GM12864 (cell line): ENCODE data around the gene MRPL51.
"Not testable (repeated sequence)": the region's sequence is repeated elsewhere in the genome, so short reads cannot be mapped to it uniquely, and the experiment has no call there.

Source experiments
- DNase-seq: peaks from one replicate; pipeline ENCODE4 v3.0.0-alpha.2; 2011; ENCODE audit warnings: low read depth
- H3K4me3 ChIP-seq: 2 replicates; pipeline ENCODE4 v1.5.1; 2011; ENCODE audit warnings: mild to moderate bottlenecking, low read depth, low read length, control low read depth
- TF ChIP-seq, protein P1 (sequence below): IDR thresholded peaks from 2 replicates; pipeline ENCODE4 v1.5.1; 2011; ENCODE audit warnings: low read depth, mild to moderate bottlenecking, moderate library complexity, low read length, control low read depth, inconsistent platforms; ENCODE audit errors: missing control alignments

Gene MRPL51

DNA sequence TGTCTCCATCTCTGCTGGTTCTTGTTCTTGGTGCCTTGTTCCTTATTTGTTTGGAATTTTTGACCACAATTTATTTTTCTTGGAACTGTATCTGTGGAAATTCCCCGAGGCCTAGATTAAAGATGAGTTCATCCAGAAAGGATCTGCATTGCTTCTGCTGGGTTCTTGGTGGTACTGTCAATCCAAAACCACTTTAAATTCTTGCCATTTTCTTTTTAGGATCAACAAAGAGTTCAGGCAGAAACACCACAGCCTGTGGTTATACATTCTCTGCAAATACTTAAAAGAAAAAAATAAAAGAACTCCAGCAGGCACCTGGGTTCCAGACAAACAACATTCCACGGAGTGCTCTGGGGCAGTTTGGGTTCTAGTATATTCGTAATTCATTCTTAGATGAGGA, 16.6 kb downstream of the MRPL51 start:
- TF ChIP-seq, protein P1, sequence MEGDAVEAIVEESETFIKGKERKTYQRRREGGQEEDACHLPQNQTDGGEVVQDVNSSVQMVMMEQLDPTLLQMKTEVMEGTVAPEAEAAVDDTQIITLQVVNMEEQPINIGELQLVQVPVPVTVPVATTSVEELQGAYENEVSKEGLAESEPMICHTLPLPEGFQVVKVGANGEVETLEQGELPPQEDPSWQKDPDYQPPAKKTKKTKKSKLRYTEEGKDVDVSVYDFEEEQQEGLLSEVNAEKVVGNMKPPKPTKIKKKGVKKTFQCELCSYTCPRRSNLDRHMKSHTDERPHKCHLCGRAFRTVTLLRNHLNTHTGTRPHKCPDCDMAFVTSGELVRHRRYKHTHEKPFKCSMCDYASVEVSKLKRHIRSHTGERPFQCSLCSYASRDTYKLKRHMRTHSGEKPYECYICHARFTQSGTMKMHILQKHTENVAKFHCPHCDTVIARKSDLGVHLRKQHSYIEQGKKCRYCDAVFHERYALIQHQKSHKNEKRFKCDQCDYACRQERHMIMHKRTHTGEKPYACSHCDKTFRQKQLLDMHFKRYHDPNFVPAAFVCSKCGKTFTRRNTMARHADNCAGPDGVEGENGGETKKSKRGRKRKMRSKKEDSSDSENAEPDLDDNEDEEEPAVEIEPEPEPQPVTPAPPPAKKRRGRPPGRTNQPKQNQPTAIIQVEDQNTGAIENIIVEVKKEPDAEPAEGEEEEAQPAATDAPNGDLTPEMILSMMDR, result no peak
- no peak for DNase-seq
- H3K4me3 ChIP-seq, result no peak overlapping the region

DNA sequence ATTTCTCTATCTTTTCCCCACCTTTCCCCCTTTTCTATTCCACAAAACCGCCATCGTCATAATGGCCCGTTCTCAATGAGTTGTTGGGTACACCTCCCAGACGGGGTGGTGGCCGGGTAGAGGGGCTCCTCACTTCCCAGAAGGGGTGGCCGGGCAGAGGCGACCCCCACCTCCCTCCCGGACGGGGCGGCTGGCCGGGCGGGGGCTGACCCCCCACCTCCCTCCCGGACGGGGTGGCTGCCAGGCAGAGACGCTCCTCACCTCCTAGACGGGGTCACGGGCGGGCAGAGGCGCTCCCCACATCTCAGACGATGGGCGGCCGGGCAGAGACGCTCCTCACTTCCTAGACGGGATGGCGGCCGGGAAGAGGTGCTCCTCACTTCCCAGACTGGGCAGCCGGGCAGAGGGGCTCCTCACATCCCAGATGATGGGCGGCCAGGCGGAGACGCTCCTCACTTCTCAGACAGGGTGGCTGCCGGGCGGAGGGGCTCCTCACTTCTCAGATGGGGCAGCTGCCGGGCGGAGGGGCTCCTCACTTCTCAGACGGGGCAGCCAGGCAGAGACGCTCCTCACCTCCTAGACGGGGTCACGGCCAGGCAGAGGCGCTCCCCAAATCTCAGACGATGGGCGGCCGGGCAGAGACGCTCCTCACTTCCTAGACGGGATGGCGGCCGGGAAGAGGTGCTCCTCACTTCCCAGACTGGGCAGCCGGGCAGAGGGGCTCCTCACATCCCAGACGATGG, 17.7 kb downstream of the MRPL51 start:
- not testable (repeated sequence) for H3K4me3 ChIP-seq, DNase-seq

DNA sequence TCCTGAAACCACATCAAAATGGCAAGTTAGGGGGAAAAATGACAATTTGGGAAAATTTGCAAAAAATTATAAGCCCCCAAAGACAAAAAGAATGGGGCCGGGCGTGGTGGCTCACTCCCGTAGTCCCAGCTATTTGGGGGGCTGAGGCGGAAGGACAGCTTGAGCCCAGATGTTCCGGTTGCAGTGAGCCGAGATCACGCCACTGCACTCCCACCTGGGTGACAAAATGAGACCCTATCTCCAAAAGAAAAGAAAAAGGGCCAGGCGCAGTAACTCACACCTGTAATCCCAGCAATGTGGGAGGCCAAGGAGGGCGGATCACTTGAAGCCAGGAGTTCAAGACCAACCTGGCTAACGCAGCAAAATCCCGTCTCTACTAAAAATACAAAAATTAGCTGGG, 20.6 kb downstream of the MRPL51 start:
- TF ChIP-seq, protein P1, result no peak
- no peak overlapping the region for H3K4me3 ChIP-seq
- DNase-seq, result no peak

DNA sequence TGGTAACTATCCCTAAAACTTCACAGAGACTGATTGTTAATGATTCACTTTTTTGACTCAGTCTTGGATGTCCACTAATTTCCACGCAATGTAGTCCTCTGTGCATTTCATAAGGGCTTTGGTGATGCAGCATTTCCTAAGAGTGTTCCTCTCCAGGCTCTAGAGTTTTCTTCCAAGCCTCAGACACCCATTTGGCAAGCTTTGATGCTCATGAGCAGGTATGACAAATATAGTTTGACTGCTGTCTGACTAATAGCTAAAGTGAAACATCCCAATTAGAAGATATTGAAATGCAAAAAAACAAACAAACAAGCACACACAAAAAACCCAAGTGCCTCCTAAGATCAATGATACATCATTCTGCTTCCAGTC, 21.1 kb downstream of the MRPL51 start:
- no peak overlapping the region for H3K4me3 ChIP-seq
- DNase-seq, result no peak
- TF ChIP-seq, protein P1, result no peak

DNA sequence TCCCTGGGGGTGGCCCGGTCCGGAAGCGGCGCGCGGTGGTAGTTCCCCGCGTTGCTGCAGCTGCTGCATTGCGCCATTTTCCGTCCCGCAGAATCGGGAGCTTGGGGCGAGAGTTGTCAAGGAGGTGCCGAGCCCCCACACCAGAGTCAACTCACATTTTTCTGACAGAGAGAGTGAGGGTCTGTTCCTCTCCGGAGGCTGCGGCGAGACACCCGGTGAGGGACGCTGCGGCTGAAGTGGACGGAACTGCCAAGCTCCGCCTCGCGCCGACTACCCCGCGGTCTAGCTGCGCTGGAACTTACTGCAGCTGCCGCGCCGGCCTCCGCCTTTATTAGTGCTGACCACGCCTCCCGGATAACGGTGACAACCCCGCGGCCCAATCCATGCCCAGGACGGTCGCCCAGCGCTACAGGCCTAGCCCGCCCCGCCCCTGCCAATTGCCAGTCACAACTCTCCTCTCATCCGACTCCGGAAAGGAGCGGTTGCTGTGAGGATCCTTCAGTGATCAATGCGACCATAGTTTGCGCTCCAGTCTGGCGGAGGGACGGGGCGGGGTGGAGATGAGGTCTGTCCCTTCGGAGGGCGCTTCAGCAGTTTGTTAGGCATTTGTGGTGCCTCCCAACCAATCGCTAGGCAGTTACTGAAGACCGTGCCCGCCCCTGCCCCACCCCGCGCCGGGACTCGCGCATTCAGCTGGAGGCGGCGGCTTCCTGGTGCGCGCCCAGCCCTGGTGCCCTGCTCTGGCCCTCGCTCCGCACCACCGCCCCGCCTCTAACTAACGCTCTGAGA, 22.5 kb downstream of the MRPL51 start, which contains the start of gene VAMP1:
Gene VAMP1 (minus strand): TSS at position 303 of the 789 bp plus-strand sequence. CDS start 146 bp downstream, at position 157.
- DNase-seq, result peak; percentile 90
- TF ChIP-seq, protein P1, result no peak
- peak within 1 kb of the TSS; percentile 86 for H3K4me3 ChIP-seq

DNA sequence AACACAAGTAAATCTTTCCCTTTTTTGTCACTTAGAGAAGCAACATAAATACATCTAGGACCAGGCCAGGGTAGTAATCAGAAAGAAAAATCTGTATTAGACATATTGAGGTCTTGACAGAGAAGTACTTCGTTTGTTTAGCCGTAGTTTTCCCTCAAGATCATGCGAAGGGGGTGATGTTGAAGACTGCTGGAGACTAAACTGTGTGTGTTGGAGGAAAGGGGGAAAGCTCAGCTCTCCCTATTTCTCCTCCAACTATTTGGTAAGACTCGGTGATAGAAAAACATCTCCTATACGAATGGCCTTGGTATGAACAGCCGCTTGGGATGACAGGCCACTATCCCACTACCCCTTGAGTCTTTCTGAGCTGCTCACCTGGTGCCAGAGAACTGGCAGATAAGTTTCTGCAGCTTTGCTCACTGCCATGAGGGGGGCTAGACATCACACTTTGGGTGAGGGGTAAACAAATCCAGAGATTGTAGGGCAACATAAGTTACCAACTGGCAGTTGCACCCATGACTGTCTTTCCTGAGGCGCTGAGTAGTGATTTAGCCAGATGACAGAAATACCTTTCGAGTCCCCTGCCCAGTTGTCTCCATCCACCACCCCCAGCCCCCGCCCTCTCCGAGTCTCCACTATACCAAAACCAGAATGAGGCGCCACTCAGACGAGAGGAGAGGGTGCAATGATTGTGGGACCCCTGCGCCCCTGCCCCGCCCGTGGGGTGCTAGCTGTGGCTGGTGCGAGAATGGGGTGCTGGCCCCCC, 23.3 kb downstream of the MRPL51 start:
- DNase-seq, result no peak
- TF ChIP-seq, protein P1, result no peak
- peak overlapping the region; percentile 86 for H3K4me3 ChIP-seq

DNA sequence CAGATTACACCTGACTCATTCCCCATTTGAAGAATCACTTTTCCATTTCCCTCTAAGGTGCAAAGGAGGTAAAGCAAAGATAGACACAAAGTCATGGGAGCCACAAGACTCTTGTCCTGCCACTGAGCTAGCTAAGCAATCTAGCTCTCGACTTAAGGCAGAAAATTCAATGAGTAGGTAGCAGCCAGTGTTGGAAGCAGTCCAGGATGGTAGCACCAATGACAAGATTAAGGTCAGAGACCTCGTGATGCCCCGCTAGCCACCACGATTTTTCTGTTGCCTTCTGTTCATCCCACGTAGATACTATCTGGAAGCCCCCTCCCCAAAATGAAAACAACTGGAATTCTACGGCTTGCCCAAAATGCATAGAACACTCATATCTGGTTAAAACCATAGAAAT, 24.0 kb downstream of the MRPL51 start:
- H3K4me3 ChIP-seq, result peak overlapping the region; percentile 86
- DNase-seq, result no peak
- TF ChIP-seq, protein P1, result no peak
